Right renal pelvis (tissue), 4 donors: ENCODE results near the gene TAMALIN. TPM values are rescaled to one million over a fixed set of nuclear protein-coding genes. Genes with fewer than 3 reads are reported as not detected.

Experiments used
- DNase-seq, 4 donors: peaks; one replicate each; pipeline ENCODE4 v3.0.0-alpha.2; 2013; ENCODE audit warnings: low read depth in 4 of 4, low spot score in 3 of 4, missing footprints in 1 of 4
- polyA plus RNA-seq, 4 donors: library from polyadenylated mRNA; unstranded; fragments of 120-200 nt; gene quantifications; one replicate each; pipeline ENCODE4 v1.2.1, GENCODE V29; 2013; ENCODE audit not compliant: insufficient read length in 4 of 4

TAMALIN gene
- polyA plus RNA-seq, 4 donors: 16.6 to 20.8 (median 17.3) TPM

GRCh38 chr12:51980051-51980808 lies 26.5 kb upstream of the TAMALIN start:
- DNase-seq: peak in 1 of 4 donors; percentile 47

DNA sequence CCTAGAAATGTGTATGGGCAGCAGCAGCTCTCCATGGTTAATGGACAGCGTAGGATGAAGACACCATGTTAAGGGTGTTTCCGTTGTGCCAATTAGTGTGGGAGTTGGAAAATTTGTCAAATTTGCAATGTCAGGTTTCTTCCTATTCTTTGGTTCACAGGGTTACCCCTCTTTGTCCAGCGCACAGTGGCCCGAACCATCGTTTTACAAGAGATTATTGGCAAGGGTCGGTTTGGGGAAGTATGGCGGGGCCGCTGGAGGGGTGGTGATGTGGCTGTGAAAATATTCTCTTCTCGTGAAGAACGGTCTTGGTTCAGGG lies 26.0 kb upstream of the TAMALIN start:
- DNase-seq: no peak

DNA sequence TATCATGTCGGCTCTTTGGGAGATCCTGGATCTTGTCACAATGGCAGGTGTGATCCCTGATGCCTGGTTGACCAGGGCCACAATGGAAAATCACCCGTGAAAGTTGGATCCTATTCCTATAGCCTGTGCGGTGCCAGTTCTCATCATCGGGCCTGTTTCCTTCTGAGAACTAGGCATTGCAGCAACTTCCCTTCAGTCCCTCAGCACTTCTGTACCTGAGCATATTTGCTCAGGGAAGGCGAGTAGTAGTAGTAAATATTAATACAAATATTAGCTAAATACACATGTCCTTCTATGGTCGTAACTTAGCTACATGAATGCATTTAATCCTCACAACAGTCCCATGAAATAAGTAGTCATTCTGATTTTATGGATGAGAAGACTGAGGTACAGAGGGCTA lies 22.1 kb upstream of the TAMALIN start:
- DNase-seq: no peak

DNA sequence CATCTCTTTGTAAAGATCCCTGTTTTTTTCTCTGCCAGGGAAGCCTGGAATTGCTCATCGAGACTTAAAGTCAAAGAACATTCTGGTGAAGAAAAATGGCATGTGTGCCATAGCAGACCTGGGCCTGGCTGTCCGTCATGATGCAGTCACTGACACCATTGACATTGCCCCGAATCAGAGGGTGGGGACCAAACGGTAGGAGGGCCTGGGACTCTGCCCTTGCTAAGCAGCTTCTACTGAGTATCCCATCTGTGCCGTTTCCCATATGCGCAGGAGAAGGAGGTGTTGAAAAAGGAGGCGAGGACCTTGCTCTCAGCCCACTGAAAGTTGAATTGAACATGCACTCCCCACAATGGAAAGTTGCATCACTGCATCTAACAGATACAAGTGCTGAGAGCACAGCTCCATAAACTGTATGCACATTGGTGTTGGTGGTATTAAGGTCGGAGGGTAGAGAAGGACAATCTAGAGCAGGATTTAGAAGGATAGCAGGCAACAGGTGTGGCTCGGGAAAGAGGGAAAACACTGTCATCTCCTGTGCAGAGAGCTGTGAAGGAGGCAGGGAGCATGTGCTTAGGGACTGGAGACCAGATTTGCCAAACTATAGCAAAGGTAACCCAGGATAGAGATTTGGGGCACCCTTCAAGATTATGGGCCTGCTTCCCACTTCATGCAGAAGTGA lies 21.5 kb upstream of the TAMALIN start:
- DNase-seq: no peak

GRCh38 chr12:51986834-51987233 lies 19.9 kb upstream of the TAMALIN start:
- DNase-seq: no peak

DNA sequence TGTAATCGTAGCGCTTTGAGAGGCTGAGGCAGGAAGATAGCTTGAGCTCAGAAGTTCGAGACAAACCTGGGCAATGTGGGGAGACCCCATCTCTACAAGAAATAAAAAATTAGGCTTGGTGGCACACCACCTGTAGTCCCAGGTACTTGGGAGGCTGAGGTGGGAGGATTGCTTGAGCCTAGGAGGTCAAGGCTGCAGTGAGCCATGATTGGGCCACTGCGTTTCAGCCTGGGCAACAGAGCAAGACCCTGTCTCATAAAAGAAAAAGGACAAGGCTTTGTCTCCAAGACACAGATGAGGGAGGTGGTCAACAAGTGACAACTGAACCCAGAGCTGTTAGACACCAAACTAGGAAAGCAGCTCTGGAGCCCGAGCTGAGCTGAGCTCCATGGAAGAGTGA lies 14.5 kb upstream of the TAMALIN start:
- DNase-seq: no peak

DNA sequence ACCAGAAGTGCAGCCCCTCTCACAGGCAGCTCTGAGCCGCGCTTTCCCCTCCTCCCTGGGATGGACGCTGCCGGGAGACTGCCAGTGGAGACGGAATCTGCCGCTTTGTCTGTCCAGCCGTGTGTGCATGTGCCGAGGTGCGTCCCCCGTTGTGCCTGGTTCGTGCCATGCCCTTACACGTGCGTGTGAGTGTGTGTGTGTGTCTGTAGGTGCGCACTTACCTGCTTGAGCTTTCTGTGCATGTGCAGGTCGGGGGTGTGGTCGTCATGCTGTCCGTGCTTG lies 12.3 kb upstream of the TAMALIN start:
- no peak for DNase-seq

GRCh38 chr12:51994959-51995358 lies 11.8 kb upstream of the TAMALIN start:
- DNase-seq: no peak

- DNase-seq: no peak
Measured at GRCh38 chr12:51997136-51997535, 9.6 kb upstream of the TAMALIN start.

DNA sequence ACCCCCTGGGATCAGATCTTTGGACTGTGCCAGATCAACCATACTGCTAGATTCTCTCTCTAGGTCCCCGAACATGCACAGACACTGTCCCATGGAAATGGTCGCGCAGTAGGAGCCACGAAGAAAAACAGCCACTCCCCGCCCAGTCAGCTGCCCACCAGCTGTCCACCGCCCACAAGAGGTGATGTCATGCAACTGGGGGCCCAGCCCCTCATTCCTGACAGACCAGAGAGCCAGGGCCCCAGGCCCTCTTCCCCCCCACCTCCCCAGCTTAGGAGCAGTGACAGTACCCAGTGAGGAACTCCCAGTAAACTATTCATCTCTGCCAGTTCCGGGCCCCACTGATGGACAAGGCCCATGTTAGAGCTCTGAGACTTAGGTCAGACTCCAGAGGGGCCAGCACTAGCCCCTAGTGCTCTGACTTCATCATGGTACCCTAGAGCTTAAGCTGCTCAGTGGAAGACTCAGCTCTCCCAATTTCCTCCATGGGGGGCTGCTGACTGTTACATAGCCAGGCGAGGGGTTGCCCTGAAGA lies 3.7 kb upstream of the TAMALIN start:
- DNase-seq: no peak

GRCh38 chr12:52003591-52003990 lies 3.2 kb upstream of the TAMALIN start:
- DNase-seq: no peak

DNA sequence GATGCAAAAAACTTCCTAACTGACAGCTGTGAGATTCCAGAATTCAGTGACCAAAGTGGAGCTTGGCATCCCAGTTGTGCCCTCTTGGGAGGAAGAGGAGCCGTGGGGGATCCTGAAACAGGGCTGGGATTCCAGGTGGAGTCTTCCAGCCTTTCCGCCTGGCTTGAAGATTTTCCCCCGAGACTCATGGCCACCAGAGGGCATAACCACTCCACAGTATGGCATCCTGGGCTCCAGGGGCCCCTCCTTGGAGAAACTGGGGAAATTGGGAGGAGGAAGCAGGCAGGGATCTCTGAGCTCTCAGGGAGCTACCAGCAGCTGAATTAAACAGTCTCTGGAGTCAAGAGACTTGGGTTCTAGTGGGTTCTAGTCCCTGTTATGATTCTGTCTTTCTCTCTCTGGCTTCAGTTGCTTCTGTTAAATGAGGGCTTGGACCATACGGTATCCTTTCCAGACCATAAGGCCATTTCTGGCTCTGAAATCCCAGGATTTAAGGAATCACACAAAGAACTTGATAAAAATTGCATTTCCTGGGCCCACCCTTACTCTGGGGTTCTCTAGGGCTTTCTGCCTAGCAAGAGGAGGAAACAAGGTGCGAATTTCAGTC lies 2.6 kb upstream of the TAMALIN start:
- no peak for DNase-seq

- no peak for DNase-seq
Measured at GRCh38 chr12:52005218-52005902, 1.4 kb upstream of the TAMALIN start.

DNA sequence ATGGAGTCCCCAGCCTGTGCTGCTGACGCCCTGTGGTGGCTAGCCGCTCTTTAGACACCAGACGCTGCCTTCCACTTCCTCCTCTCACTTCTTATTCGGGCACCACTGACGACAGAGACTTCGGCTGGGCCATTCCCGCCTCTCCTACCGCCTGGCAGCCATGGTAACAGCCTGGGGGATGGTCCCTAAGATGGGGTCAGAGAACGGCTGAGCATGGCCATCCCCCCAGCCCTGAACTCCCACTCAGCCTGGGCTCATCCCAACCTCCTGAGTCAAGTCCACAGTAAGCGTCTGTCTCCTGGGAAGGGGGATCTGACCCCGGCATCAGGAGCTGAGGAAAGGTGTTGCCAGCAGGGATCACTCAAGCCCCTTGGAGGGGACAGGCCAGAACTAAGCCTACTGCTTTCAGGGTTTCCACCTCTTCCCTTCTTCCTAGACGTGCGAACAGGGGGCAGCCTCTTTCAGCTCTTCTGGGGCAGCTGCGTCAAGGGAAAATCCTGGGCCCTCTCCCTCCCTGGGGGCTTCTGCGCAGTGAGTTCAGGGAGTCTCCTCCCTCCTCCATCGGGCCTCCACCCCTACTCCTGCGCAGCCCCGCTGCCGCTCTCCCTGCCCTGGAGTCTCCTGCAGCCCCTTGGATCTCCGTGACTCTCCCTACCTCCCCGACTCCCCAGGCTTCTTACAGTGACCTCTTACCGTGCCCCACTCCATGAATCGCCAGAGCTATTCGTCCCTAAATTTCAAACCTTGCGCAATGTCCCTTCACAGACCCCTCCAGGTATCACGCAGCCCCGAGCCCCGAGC lies 643 bp upstream of the TAMALIN start:
- DNase-seq: no peak

DNA sequence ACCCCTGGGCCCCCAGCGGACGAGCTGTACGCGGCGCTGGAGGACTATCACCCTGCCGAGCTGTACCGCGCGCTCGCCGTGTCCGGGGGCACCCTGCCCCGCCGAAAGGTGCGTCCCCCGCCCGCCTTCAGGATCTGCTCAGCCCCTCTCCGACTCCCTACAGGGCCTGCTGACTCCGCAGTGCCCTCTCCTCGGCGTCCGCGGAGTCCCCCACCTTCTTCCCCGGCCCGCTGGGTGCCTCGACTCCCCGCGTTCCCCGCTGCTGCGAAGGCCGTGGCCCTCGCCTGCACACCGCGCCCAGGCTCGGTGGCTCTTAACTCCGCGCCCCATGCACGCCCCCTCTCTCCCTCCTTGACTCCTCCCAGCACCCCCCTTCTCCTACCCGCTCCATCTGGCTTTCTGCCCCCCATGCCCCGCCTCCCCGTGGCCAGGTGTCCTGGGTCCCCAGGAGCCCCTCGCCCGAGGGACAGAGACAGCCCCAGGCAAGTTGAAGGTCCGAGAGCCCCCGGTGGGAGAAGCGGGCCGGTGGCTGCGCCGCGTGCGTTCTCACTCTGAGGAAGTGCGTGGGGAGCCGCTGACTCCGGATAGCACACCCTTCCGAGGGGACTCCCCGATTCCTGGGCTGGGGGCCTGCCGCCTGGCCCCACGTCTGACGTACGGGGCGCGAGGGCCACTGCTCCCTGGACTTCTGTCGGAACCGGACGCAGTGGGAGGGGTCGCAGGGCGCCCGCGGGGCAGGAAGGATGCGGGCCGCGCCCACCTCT lies 594 bp downstream of the TAMALIN start:
- DNase-seq: no peak

DNA sequence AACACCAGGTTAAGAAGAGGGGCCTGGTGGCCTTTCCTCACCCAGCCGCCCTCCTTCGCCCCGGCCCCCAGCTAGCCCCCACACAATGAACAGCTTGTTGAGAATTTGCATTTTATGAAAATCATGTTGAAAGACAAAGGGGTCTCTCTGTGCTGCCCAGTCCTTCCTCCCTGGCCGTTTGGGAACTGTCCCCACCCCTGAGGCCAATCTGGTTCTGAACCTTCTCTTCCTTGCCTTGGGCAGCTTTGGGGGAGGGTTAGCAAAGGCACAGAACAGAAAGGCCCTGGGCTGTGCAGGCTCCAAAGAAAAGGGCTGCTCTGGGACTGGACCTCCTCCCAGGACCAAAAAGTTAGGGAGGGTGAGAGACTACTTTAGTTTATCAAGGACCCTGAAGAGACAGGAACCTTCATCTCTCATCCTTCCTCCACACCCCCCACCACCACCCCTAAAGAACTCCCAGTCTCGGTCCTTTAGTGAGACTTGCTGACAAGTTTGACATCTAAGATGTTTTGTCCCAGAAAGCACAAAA lies 1.3 kb downstream of the TAMALIN start:
- DNase-seq: no peak

GRCh38 chr12:52009081-52009751 lies 2.5 kb downstream of the TAMALIN start:
- DNase-seq: no peak

- DNase-seq: peak in 2 of 4 donors; percentile 81 to 84
Measured at GRCh38 chr12:52010152-52010622, 3.4 kb downstream of the TAMALIN start.
